ENCODE measurements around the gene SLC8A1. TPM values are rescaled to one million over a fixed set of nuclear protein-coding genes. Genes with fewer than 3 reads are reported as not detected.

Gene SLC8A1
- total and polyA plus RNA-seq, 2 of the 13 experiments (the other 11 are each of a cell fraction or from before 2014, with no cell fraction given) = not detected

DNA sequence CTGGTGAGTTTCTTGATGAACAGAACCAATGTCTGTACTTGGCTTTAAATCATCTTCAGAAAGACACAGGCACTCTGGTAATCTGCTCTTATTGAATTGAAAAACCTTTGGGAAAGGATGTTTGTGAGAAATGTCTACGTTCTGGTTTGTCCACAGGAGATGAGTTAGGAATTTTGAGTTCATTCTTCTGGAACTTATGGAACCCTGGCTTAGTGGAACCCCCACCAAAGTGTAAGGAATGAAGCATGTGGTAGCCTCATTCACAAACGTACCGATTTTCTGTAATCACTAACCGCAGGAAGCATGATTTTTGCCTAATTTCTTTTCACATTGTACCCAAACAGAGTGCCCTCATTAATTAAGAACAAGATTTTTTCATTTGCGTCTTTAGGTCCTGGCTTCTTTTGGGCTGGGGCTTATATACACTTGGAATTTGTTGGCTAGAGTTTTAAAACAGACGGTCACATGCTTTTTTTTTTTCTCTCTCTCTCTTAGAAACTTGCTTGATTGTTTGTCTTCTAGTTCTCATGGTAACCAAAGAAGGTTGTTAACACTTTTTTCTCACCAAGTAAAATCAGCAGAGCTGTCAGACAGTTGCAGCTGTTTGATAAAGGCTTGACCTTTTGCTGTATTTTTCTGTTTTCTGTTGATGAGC is 358.7 kb downstream of the SLC8A1 start:
- intact Hi-C loops (cut with micrococcal nuclease; ENCODE audit: unreplicated experiment) = no loop called here
- Histone ChIP-seq H3K4me1 (ENCODE audit: insufficient read depth, low read length) (no peaks in the 10 kb centered on the region), H3K4me3 (replicated peaks in 1 of 3; ENCODE audit: insufficient read depth in 1 of 3, low read depth in 2 of 3, low read length in 3 of 3) (no peak overlapping the region), H3K79me2 (ENCODE audit: insufficient read depth, low read length) (no peaks in the 10 kb centered on the region), H3K4me2 (ENCODE audit: low read depth, low read length) (no peak overlapping the region), H3K9ac (ENCODE audit: insufficient read depth, low read depth, low read length) (no peak overlapping the region), H4K20me1 (ENCODE audit: insufficient read depth, low read length) (no peaks in the 10 kb centered on the region), H3K27ac (ENCODE audit: extremely low read length, insufficient read depth, low read length) (no peak overlapping the region), H3K27me3 (ENCODE audit: control insufficient read depth in 1 of 2, insufficient read depth in 2 of 2, low read length in 2 of 2) (no peaks in the 10 kb centered on the region), H2AFZ (ENCODE audit: low read length) (no peak overlapping the region), H3K36me3 (replicated peaks in 1 of 2; ENCODE audit: control insufficient read depth in 1 of 2, insufficient read depth in 2 of 2, low read length in 2 of 2) (no peaks in the 10 kb centered on the region), H3K9me3 (ENCODE audit: low read length) (no peaks in the 10 kb centered on the region)
- ChIA-PET POLR2A (no interaction called here), CTCF (ENCODE audit: low intra/inter-chr PET ratio, low total read pairs) (no interaction called here)
- 7% methylated on average over 6 of the region's 6 CpGs for WGBS (ENCODE audit: low lambda C conversion rate)
- TF ChIP-seq ZNF33A (CRISPR knock-in tag; IDR thresholded peaks at IDR 0.05; ENCODE audit: borderline replicate concordance) = no peak
- no peak for TF ChIP-seq ZBTB8A (CRISPR knock-in tag; IDR thresholded peaks at IDR 0.05; ENCODE audit: borderline replicate concordance, low read depth)
- TF ChIP-seq ZBTB3 (CRISPR knock-in tag; IDR thresholded peaks at IDR 0.05; ENCODE audit: borderline replicate concordance, low read depth) = no peak
- no peak for TF ChIP-seq ZMYM4 (CRISPR knock-in tag; IDR thresholded peaks at IDR 0.05)
- TF ChIP-seq, protein P1, sequence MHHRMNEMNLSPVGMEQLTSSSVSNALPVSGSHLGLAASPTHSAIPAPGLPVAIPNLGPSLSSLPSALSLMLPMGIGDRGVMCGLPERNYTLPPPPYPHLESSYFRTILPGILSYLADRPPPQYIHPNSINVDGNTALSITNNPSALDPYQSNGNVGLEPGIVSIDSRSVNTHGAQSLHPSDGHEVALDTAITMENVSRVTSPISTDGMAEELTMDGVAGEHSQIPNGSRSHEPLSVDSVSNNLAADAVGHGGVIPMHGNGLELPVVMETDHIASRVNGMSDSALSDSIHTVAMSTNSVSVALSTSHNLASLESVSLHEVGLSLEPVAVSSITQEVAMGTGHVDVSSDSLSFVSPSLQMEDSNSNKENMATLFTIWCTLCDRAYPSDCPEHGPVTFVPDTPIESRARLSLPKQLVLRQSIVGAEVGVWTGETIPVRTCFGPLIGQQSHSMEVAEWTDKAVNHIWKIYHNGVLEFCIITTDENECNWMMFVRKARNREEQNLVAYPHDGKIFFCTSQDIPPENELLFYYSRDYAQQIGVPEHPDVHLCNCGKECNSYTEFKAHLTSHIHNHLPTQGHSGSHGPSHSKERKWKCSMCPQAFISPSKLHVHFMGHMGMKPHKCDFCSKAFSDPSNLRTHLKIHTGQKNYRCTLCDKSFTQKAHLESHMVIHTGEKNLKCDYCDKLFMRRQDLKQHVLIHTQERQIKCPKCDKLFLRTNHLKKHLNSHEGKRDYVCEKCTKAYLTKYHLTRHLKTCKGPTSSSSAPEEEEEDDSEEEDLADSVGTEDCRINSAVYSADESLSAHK (CRISPR knock-in tag; IDR thresholded peaks at IDR 0.05; ENCODE audit: borderline replicate concordance) = no peak
- no peak for TF ChIP-seq ZNF792 (CRISPR knock-in tag; IDR thresholded peaks at IDR 0.05)
- TF ChIP-seq, protein P2, sequence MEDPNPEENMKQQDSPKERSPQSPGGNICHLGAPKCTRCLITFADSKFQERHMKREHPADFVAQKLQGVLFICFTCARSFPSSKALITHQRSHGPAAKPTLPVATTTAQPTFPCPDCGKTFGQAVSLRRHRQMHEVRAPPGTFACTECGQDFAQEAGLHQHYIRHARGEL (CRISPR knock-in tag; IDR thresholded peaks at IDR 0.05) = no peak
- no peak for TF ChIP-seq POLR2G (IDR thresholded peaks at IDR 0.05; ENCODE audit: low read depth, low read length)
- TF ChIP-seq ZNF878 (CRISPR knock-in tag; IDR thresholded peaks at IDR 0.05) = no peak
- no peak for TF ChIP-seq KLF13 (CRISPR knock-in tag; IDR thresholded peaks at IDR 0.05)
- TF ChIP-seq IRF2 (CRISPR knock-in tag; IDR thresholded peaks at IDR 0.05) = no peak
- TF ChIP-seq KDM5B (CRISPR knock-in tag; IDR thresholded peaks at IDR 0.05; ENCODE audit: borderline replicate concordance) = no peak
- no peak for TF ChIP-seq ZNF879 (CRISPR knock-in tag; IDR thresholded peaks at IDR 0.05)
- no peak for DNase-seq (ENCODE audit: low spot score)
- BruUV-seq (replicated peaks) = no TSS peak
- in situ Hi-C loops (cut with HindIII; ENCODE audit: extremely low pct_ligation_motif_present, low pct_unique_long_range_greater_than_20kb) = no loop called here
- ATAC-seq = no peak
- no peak for FAIRE-seq
